ENCODE measurements around the gene ZNF398.

ZNF398 gene

GRCh38 chr7:149226840-149227494 lies 79.7 kb downstream of the ZNF398 start:
- no peak for DNase-seq (ENCODE audit: low spot score)

- DNase-seq (ENCODE audit: low spot score): no peak
These were observed 81.7 kb downstream of the ZNF398 start for GRCh38 chr7:149228831-149229471.

GRCh38 chr7:149229526-149229925 lies 82.3 kb downstream of the ZNF398 start:
- no peak for DNase-seq (ENCODE audit: low spot score)

GRCh38 chr7:149232362-149232761 lies 85.1 kb downstream of the ZNF398 start:
- no peak for DNase-seq (ENCODE audit: low spot score)

Measured in kidney tubule cell (primary cell).